ENCODE measurements around the gene LSM14B. TPM values are rescaled to one million over a fixed set of nuclear protein-coding genes. Genes with fewer than 3 reads are reported as not detected.

Gene LSM14B
- total RNA-seq, 2 donors from 2014 or later, result 37.2 to 45.3 TPM

- Mint-ChIP-seq H3K4me1 (ENCODE audit: low read depth) (peaks cover 23% of the 10 kb centered on the region), H3K4me3 (no peak overlapping the region), H3K9me3 (no peaks in the 10 kb centered on the region), H3K27me3 (ENCODE audit: low read depth) (no peaks in the 10 kb centered on the region), H3K27ac (no peak overlapping the region), H3K36me3 (ENCODE audit: insufficient read depth in 2 of 2) (peaks cover 1 to 10% of the 10 kb centered on the region in 2 donors)
- no peak for DNase-seq
- ATAC-seq (replicated peaks in 1 of 2), result no peak
Observed at GRCh38 chr20:62159052-62159451, 36.8 kb downstream of the LSM14B start.

DNA sequence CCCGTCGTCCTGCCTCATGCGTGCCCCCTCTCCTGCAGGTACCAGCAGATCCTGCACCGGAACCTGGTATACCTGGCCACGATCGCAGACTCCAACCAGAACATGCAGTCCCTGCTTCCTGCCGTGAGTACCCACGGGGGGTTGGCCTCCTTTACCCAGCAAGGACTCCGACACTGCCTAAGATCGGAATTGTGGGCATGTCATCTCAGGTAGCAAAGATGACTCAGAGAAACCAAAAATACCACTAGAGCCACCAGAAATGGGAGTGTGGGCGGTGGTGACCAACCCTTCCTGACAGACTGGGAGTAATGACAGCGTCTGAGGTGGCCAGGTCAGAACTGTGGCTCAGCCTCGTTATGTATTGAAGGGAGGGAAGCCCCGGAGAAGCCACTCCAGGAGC lies 37.6 kb downstream of the LSM14B start:
- Mint-ChIP-seq H3K27me3 (ENCODE audit: low read depth) (no peaks in the 10 kb centered on the region), H3K36me3 (ENCODE audit: insufficient read depth in 2 of 2) (peaks cover 0 to 5% of the 10 kb centered on the region in 2 donors), H3K27ac (peak overlapping the region; percentile 5), H3K4me3 (peak overlapping the region in 1 of 2 donors; percentile 8), H3K4me1 (ENCODE audit: low read depth) (peaks cover 23% of the 10 kb centered on the region), H3K9me3 (no peaks in the 10 kb centered on the region)
- ATAC-seq (replicated peaks in 1 of 2), result peak; percentile 85 to 86
- peak; percentile 81 to 82 for DNase-seq

- H3K9me3 Mint-ChIP-seq, result no peaks in the 10 kb centered on the region
- no peak for ATAC-seq (replicated peaks in 1 of 2)
- H3K4me3 Mint-ChIP-seq, result no peak overlapping the region
- no peak overlapping the region for H3K27ac Mint-ChIP-seq
- H3K27me3 Mint-ChIP-seq (ENCODE audit: low read depth), result no peaks in the 10 kb centered on the region
- peaks cover 23% of the 10 kb centered on the region for H3K4me1 Mint-ChIP-seq (ENCODE audit: low read depth)
- no peak for DNase-seq
- H3K36me3 Mint-ChIP-seq (ENCODE audit: insufficient read depth in 2 of 2), result peaks cover 0 to 3% of the 10 kb centered on the region in 2 donors
Observed at GRCh38 chr20:62160253-62160652, 38.0 kb downstream of the LSM14B start.

GRCh38 chr20:62160876-62161275 lies 38.6 kb downstream of the LSM14B start:
- peaks cover 0 to 3% of the 10 kb centered on the region in 2 donors for H3K36me3 Mint-ChIP-seq (ENCODE audit: insufficient read depth in 2 of 2)
- H3K4me1 Mint-ChIP-seq (ENCODE audit: low read depth), result peaks cover 20% of the 10 kb centered on the region
- no peak for DNase-seq
- no peaks in the 10 kb centered on the region for H3K27me3 Mint-ChIP-seq (ENCODE audit: low read depth)
- no peaks in the 10 kb centered on the region for H3K9me3 Mint-ChIP-seq
- ATAC-seq (replicated peaks in 1 of 2), result no peak
- no peak overlapping the region for H3K4me3 Mint-ChIP-seq
- H3K27ac Mint-ChIP-seq, result no peak overlapping the region

GRCh38 chr20:62161347-62161746 lies 39.1 kb downstream of the LSM14B start:
- ATAC-seq (replicated peaks in 1 of 2) (no peak), DNase-seq (no peak)
- H3K27ac Mint-ChIP-seq, result no peak overlapping the region
- peaks cover 0 to 3% of the 10 kb centered on the region in 2 donors for H3K36me3 Mint-ChIP-seq (ENCODE audit: insufficient read depth in 2 of 2)
- no peaks in the 10 kb centered on the region for H3K9me3 Mint-ChIP-seq
- no peaks in the 10 kb centered on the region for H3K27me3 Mint-ChIP-seq (ENCODE audit: low read depth)
- H3K4me3 Mint-ChIP-seq, result no peak overlapping the region
- H3K4me1 Mint-ChIP-seq (ENCODE audit: low read depth), result peaks cover 15% of the 10 kb centered on the region

DNA sequence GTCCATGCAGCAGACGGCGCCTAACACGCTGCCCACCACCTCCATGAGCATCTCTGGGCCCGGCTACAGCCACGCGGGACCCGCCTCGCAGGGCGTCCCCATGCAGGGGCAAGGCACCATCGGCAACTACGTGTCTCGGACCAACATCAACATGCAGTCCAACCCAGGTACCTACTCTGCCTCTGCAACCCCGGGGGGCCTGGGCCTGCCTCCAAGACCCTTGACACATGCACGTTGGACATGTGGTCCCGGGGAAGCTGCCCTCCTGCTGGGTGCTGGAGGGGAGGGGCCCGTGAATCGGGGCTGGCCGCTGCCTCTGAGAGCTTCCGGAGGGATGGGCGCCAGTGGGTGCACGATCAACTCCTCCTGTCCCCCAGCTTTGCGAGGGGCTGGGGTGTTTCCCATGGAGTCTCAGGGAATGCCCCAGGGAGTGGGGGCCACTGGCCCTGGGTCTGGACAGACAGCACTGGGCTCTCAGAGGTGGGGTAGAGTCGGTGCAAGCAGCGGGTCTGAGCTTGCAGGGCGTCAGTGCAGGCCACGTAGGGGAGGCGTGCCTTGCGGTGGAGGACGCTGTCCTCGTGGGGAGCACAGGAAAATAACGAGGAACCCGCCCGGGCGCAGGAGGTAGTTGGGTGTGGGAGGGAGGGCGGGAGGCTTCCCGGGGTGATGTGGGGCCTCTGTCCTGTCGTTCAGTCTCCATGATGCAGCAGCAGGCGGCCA lies 40.6 kb downstream of the LSM14B start:
- no peak for ATAC-seq (replicated peaks in 1 of 2)
- Mint-ChIP-seq H3K27ac (no peak overlapping the region), H3K9me3 (no peaks in the 10 kb centered on the region), H3K27me3 (ENCODE audit: low read depth) (no peaks in the 10 kb centered on the region), H3K4me1 (ENCODE audit: low read depth) (peaks cover 14% of the 10 kb centered on the region), H3K36me3 (ENCODE audit: insufficient read depth in 2 of 2) (peaks cover 0 to 3% of the 10 kb centered on the region in 2 donors), H3K4me3 (no peak overlapping the region)
- no peak for DNase-seq

DNA sequence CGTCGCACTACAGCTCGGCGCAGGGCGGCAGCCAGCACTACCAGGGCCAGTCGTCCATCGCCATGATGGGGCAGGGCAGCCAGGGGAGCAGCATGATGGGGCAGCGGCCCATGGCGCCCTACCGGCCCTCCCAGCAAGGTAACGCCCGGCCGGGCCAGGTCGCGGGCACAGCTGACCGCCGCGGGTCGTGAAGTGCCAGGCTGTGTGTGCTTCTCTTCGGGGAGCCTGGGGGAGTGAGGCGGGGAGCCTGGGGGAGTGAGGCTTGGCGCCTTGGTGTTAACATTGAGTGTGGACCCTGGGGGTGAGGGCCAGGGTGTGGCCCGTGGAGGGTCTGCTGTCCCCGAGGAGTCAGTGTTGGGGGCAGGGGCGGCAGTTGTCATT lies 41.2 kb downstream of the LSM14B start:
- no peak overlapping the region for H3K27ac Mint-ChIP-seq
- ATAC-seq (replicated peaks in 1 of 2), result no peak
- peaks cover 14% of the 10 kb centered on the region for H3K4me1 Mint-ChIP-seq (ENCODE audit: low read depth)
- H3K9me3 Mint-ChIP-seq, result no peaks in the 10 kb centered on the region
- H3K36me3 Mint-ChIP-seq (ENCODE audit: insufficient read depth in 2 of 2), result peaks cover 0 to 3% of the 10 kb centered on the region in 2 donors
- DNase-seq, result no peak
- H3K4me3 Mint-ChIP-seq, result no peak overlapping the region
- H3K27me3 Mint-ChIP-seq (ENCODE audit: low read depth), result no peaks in the 10 kb centered on the region

GRCh38 chr20:62163986-62164762 lies 41.9 kb downstream of the LSM14B start:
- ATAC-seq (replicated peaks in 1 of 2) (no peak), DNase-seq (no peak)
- Mint-ChIP-seq H3K36me3 (ENCODE audit: insufficient read depth in 2 of 2) (peaks cover 0 to 3% of the 10 kb centered on the region in 2 donors), H3K27me3 (ENCODE audit: low read depth) (no peaks in the 10 kb centered on the region), H3K9me3 (no peaks in the 10 kb centered on the region), H3K27ac (no peak overlapping the region), H3K4me3 (no peak overlapping the region), H3K4me1 (ENCODE audit: low read depth) (peaks cover 14% of the 10 kb centered on the region)

GRCh38 chr20:62164879-62165761 lies 42.8 kb downstream of the LSM14B start:
- Mint-ChIP-seq H3K4me3 (no peak overlapping the region), H3K9me3 (no peaks in the 10 kb centered on the region), H3K36me3 (ENCODE audit: insufficient read depth in 2 of 2) (peaks cover 0 to 3% of the 10 kb centered on the region in 2 donors), H3K4me1 (ENCODE audit: low read depth) (peaks cover 6% of the 10 kb centered on the region), H3K27me3 (ENCODE audit: low read depth) (no peaks in the 10 kb centered on the region), H3K27ac (no peak overlapping the region)
- DNase-seq (no peak), ATAC-seq (replicated peaks in 1 of 2) (no peak)

DNA sequence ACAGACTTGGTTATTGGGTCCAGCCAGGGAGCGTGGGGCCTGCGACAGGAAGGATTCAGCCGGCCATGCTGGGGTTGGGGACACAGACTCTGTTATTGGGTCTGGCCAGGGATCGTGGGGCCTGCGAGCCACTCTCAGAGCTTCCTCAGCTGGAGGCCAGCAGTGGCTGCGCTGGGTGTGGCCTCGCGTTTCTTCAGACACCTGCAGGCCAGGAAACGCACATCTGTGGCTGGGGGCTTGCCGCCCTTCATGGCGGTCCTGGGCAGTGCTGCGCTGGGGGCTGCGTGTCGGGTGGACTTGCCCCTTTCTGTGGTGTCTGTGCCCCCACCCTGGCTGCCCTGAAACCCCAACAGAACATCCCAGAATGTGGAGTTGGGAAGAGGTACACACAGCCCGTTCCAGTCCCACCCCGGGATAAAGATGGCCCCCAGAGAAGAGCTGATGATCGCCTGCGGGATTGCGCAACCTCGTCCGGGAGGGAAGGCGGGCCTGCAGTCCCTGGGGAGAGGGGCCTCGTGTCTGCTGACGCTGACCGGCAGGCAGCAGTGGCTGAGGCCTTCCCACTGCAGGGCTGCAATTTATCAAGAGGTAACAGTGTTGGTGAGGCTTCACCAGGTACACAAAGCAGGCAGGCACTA lies 43.6 kb downstream of the LSM14B start:
- Mint-ChIP-seq H3K36me3 (ENCODE audit: insufficient read depth in 2 of 2) (peaks cover 0 to 3% of the 10 kb centered on the region in 2 donors), H3K27me3 (ENCODE audit: low read depth) (no peaks in the 10 kb centered on the region), H3K4me1 (ENCODE audit: low read depth) (no peaks in the 10 kb centered on the region), H3K27ac (no peak overlapping the region), H3K9me3 (no peaks in the 10 kb centered on the region), H3K4me3 (no peak overlapping the region)
- DNase-seq (no peak), ATAC-seq (replicated peaks in 1 of 2) (no peak)

DNA sequence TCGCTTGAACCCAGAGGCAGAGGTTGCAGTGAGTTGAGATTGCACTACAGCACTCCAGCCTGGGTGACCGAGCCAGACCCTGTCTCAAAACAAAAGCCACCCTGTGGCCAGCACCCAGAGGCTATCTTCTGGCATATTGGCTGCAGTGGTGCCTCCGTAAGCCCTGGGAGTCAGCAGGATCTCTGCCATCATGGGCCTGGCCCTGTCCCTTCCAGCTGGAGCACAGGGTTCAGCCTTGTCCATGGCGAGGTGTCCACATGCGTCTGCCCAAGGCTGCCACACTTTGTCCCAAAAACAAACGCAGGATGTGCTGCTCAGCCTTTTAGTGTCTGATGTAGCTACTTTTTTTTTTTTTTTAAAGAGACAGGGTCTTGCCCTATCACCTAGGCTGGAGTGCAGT lies 45.2 kb downstream of the LSM14B start:
- DNase-seq (no peak), ATAC-seq (replicated peaks in 1 of 2) (no peak)
- no peak overlapping the region for H3K4me3 Mint-ChIP-seq
- H3K9me3 Mint-ChIP-seq, result no peaks in the 10 kb centered on the region
- H3K27ac Mint-ChIP-seq, result no peak overlapping the region
- no peaks in the 10 kb centered on the region for H3K4me1 Mint-ChIP-seq (ENCODE audit: low read depth)
- no peaks in the 10 kb centered on the region for H3K27me3 Mint-ChIP-seq (ENCODE audit: low read depth)
- peaks cover 0 to 3% of the 10 kb centered on the region in 2 donors for H3K36me3 Mint-ChIP-seq (ENCODE audit: insufficient read depth in 2 of 2)

DNA sequence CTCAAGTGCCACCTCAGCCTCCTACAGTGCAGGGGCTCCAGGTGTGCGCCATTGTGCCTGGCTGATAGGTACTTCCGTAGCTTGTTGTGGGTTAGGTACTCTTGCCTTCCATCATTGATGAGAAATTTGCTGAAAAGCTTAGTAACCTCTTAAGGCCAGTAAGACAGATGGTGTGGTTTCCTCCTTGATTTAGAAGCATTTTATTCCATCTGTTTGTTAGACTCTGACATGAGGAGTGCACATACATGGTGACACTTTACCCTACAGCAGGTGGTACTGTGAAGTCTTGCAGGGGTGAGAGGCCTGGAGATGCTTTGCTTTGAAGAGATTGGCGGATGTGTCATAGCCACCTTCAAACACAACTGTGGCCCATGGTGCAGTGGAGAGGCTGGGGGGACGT lies 45.8 kb downstream of the LSM14B start:
- peaks cover 0 to 3% of the 10 kb centered on the region in 2 donors for H3K36me3 Mint-ChIP-seq (ENCODE audit: insufficient read depth in 2 of 2)
- no peak overlapping the region for H3K27ac Mint-ChIP-seq
- ATAC-seq (replicated peaks in 1 of 2) (no peak), DNase-seq (no peak)
- H3K4me1 Mint-ChIP-seq (ENCODE audit: low read depth), result no peaks in the 10 kb centered on the region
- no peaks in the 10 kb centered on the region for H3K27me3 Mint-ChIP-seq (ENCODE audit: low read depth)
- H3K4me3 Mint-ChIP-seq, result no peak overlapping the region
- H3K9me3 Mint-ChIP-seq, result no peaks in the 10 kb centered on the region
